OCI-M2 (cell line): ENCODE data around the gene AGMO.

Source experiments
- DNase-seq: peaks from one replicate; lab custom pipeline; 2025; ENCODE audit not compliant: unreplicated experiment; lab: John Stamatoyannopoulos, UW

Gene AGMO

GRCh38 chr7:15248514-15248913, 313.3 kb downstream of the AGMO start:
- DNase-seq, result no peak

GRCh38 chr7:15245831-15246230, 316.0 kb downstream of the AGMO start:
- DNase-seq, result no peak

GRCh38 chr7:15239801-15240200, 322.0 kb downstream of the AGMO start:
- DNase-seq, result no peak

- DNase-seq, result no peak
Observed at GRCh38 chr7:15236952-15237351, 324.9 kb downstream of the AGMO start.

GRCh38 chr7:15234431-15234830, 327.4 kb downstream of the AGMO start:
- no peak for DNase-seq

- DNase-seq, result no peak
Observed at GRCh38 chr7:15228831-15229230, 333.0 kb downstream of the AGMO start.

GRCh38 chr7:15225981-15226380, 335.8 kb downstream of the AGMO start:
- no peak for DNase-seq

- no peak for DNase-seq
Observed at GRCh38 chr7:15219758-15220157, 342.1 kb downstream of the AGMO start.

- DNase-seq, result no peak
Observed at GRCh38 chr7:15218261-15218660, 343.6 kb downstream of the AGMO start.

GRCh38 chr7:15215616-15216015, 346.2 kb downstream of the AGMO start:
- no peak for DNase-seq

- no peak for DNase-seq
Observed at GRCh38 chr7:15214976-15215375, 346.8 kb downstream of the AGMO start.

- no peak for DNase-seq
Observed at GRCh38 chr7:15213093-15213492, 348.7 kb downstream of the AGMO start.

GRCh38 chr7:15209429-15209828, 352.4 kb downstream of the AGMO start:
- no peak for DNase-seq

GRCh38 chr7:15204421-15204820, 357.4 kb downstream of the AGMO start:
- no peak for DNase-seq

GRCh38 chr7:15199482-15199881, 362.3 kb downstream of the AGMO start:
- no peak for DNase-seq

- DNase-seq, result no peak
Observed at GRCh38 chr7:15197042-15197977, 364.5 kb downstream of the AGMO start.

- no peak for DNase-seq
Observed at GRCh38 chr7:15178065-15178464, 383.8 kb downstream of the AGMO start.

GRCh38 chr7:15176089-15176488, 385.7 kb downstream of the AGMO start:
- DNase-seq, result no peak

- DNase-seq, result no peak
Observed at GRCh38 chr7:15175152-15175551, 386.7 kb downstream of the AGMO start.

GRCh38 chr7:15174485-15174884, 387.3 kb downstream of the AGMO start:
- no peak for DNase-seq

GRCh38 chr7:15168489-15168888, 393.3 kb downstream of the AGMO start:
- DNase-seq, result no peak

- no peak for DNase-seq
Observed at GRCh38 chr7:15167912-15168311, 393.9 kb downstream of the AGMO start.

- DNase-seq, result no peak
Observed at GRCh38 chr7:15166620-15167019, 395.2 kb downstream of the AGMO start.
